ENCODE results near the gene LRRTM4. TPM values are rescaled to one million over a fixed set of nuclear protein-coding genes. Genes with fewer than 3 reads are reported as not detected.
"Not testable (repeated sequence)": the region's sequence is repeated elsewhere in the genome, so short reads cannot be mapped to it uniquely, and the experiment has no call there.

Gene LRRTM4
- polyA plus RNA-seq, 1 donor (not counting 4 experiments of a cell fraction or from before 2014, with no cell fraction given) = not detected

DNA sequence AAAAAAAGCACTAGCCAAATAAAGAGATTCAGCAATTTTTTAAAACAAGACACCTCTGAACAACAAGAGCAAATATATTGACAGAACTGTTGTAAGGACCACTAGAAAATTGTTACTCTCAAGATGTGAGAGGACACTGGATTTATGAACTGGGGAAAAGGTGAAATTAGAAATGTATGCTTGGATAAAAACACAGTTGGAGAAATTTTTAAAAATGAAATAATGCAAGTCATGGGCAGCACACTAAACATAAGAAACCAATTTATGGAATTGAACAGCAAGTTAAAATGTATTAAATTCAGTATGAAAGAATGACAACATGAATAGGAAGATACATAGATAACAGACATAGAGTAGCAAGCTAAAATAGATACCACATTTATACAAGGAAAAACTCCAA lies 377.4 kb downstream of the LRRTM4 start:
- Histone ChIP-seq H3K4me2 (ENCODE audit: control insufficient read depth, extremely low read depth, insufficient read depth, low read depth, low read length) (no peak overlapping the region), H3K79me2 (ENCODE audit: control insufficient read depth, insufficient read depth, low read length) (no peaks in the 10 kb centered on the region), H2AFZ (ENCODE audit: control insufficient read depth, low read length) (no peak overlapping the region), H3K9me1 (ENCODE audit: control insufficient read depth, extremely low read depth, insufficient read depth, low read length) (no peaks in the 10 kb centered on the region), H3K27me3 (ENCODE audit: control insufficient read depth, extremely low read depth, insufficient read depth, low read length) (no peaks in the 10 kb centered on the region), H3K27ac (ENCODE audit: control insufficient read depth, insufficient read depth, low read length) (no peak overlapping the region), H3K4me1 (ENCODE audit: control insufficient read depth, extremely low read depth, insufficient read depth, low read length) (no peaks in the 10 kb centered on the region), H3K36me3 (ENCODE audit: control insufficient read depth in 2 of 2, extremely low read depth in 1 of 2, insufficient read depth in 2 of 2, low read length in 2 of 2) (no peaks in the 10 kb centered on the region), H3K4me3 (ENCODE audit: control insufficient read depth in 2 of 3, extremely low read depth in 1 of 3, insufficient read depth in 2 of 3, low read depth in 1 of 3, low read length in 3 of 3) (no peak overlapping the region), H3K9ac (ENCODE audit: control insufficient read depth, extremely low read depth, insufficient read depth, low read length) (no peak overlapping the region), H4K20me1 (ENCODE audit: control insufficient read depth, extremely low read depth, insufficient read depth, low read length) (no peaks in the 10 kb centered on the region), H3K9me3 (ENCODE audit: control insufficient read depth, low read depth, low read length) (no peaks in the 10 kb centered on the region)
- dilution Hi-C loops (cut with MboI; ENCODE audit: extremely low pct_ligation_motif_present, low sequenced_read_pairs) = no loop called here
- no peak for DNase-seq (ENCODE audit: low read depth, low spot score)
- FAIRE-seq = no peak
- TF ChIP-seq, protein P1, sequence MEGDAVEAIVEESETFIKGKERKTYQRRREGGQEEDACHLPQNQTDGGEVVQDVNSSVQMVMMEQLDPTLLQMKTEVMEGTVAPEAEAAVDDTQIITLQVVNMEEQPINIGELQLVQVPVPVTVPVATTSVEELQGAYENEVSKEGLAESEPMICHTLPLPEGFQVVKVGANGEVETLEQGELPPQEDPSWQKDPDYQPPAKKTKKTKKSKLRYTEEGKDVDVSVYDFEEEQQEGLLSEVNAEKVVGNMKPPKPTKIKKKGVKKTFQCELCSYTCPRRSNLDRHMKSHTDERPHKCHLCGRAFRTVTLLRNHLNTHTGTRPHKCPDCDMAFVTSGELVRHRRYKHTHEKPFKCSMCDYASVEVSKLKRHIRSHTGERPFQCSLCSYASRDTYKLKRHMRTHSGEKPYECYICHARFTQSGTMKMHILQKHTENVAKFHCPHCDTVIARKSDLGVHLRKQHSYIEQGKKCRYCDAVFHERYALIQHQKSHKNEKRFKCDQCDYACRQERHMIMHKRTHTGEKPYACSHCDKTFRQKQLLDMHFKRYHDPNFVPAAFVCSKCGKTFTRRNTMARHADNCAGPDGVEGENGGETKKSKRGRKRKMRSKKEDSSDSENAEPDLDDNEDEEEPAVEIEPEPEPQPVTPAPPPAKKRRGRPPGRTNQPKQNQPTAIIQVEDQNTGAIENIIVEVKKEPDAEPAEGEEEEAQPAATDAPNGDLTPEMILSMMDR (optimal IDR thresholded peaks at IDR 0.05 in 1 of 3, IDR thresholded peaks at IDR 0.05 in 1 of 3, conservative IDR thresholded peaks at IDR 0.05 in 1 of 3; ENCODE audit: extremely low read depth in 1 of 3, insufficient read depth in 2 of 3, low read length in 3 of 3) = no peak
- no peak for TF ChIP-seq EZH2 (IDR thresholded peaks at IDR 0.05; ENCODE audit: low read length)

DNA sequence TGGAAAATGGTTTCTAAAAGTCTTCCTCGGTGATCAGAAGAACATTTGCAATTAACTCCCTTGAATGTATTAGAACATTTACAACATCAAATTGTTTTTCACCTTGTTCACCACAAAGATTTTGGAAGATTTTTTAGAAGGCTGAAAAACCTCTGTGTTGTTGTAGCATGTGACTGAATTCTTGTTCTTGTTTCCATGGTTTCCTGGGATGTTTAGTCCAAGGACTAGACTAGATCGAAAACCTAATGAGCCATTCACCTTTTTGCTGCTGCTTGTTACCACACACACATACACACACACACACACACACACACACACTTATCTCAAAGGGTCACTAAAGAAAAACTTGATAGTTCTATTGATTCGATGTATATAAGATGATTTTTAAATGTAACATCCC lies 380.0 kb downstream of the LRRTM4 start:
- Histone ChIP-seq H3K27ac (ENCODE audit: control insufficient read depth, insufficient read depth, low read length) (no peak overlapping the region), H3K4me1 (ENCODE audit: control insufficient read depth, extremely low read depth, insufficient read depth, low read length) (no peaks in the 10 kb centered on the region), H3K36me3 (ENCODE audit: control insufficient read depth in 2 of 2, extremely low read depth in 1 of 2, insufficient read depth in 2 of 2, low read length in 2 of 2) (no peaks in the 10 kb centered on the region), H2AFZ (ENCODE audit: control insufficient read depth, low read length) (no peak overlapping the region), H3K4me2 (ENCODE audit: control insufficient read depth, extremely low read depth, insufficient read depth, low read depth, low read length) (no peak overlapping the region), H3K9me1 (ENCODE audit: control insufficient read depth, extremely low read depth, insufficient read depth, low read length) (no peaks in the 10 kb centered on the region), H3K4me3 (ENCODE audit: control insufficient read depth in 2 of 3, extremely low read depth in 1 of 3, insufficient read depth in 2 of 3, low read depth in 1 of 3, low read length in 3 of 3) (no peak overlapping the region), H4K20me1 (ENCODE audit: control insufficient read depth, extremely low read depth, insufficient read depth, low read length) (no peaks in the 10 kb centered on the region), H3K9ac (ENCODE audit: control insufficient read depth, extremely low read depth, insufficient read depth, low read length) (no peak overlapping the region), H3K27me3 (ENCODE audit: control insufficient read depth, extremely low read depth, insufficient read depth, low read length) (no peaks in the 10 kb centered on the region), H3K79me2 (ENCODE audit: control insufficient read depth, insufficient read depth, low read length) (no peaks in the 10 kb centered on the region), H3K9me3 (ENCODE audit: control insufficient read depth, low read depth, low read length) (no peaks in the 10 kb centered on the region)
- dilution Hi-C loops (cut with MboI; ENCODE audit: extremely low pct_ligation_motif_present, low sequenced_read_pairs) = no loop called here
- TF ChIP-seq, protein P1 (optimal IDR thresholded peaks at IDR 0.05 in 1 of 3, IDR thresholded peaks at IDR 0.05 in 1 of 3, conservative IDR thresholded peaks at IDR 0.05 in 1 of 3; ENCODE audit: extremely low read depth in 1 of 3, insufficient read depth in 2 of 3, low read length in 3 of 3) = no peak
- no peak for TF ChIP-seq EZH2 (IDR thresholded peaks at IDR 0.05; ENCODE audit: low read length)
- FAIRE-seq = no peak
- no peak for DNase-seq (ENCODE audit: low read depth, low spot score)

DNA sequence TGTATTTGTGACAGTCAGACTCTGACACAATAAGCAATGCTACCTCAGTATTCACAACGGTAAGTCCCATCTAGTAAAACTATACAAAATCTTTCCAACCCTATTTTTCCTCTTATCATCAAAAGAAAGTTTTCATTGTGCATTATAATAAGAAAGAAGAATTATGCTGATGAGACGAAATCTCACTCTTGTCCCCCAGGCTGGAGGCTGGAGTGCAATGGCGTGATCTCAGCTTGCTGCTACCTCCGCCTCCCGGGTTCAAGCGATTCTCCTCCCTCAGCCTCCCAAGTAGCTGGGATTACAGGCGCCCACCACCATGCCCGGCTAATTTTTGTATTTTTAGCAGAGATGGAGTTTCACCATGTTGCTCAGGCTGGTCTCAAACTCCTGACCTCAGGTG lies 393.7 kb downstream of the LRRTM4 start:
- H3K4me3 ChIP-seq (ENCODE audit: control insufficient read depth in 2 of 3, extremely low read depth in 1 of 3, insufficient read depth in 2 of 3, low read depth in 1 of 3, low read length in 3 of 3); H3K4me1 ChIP-seq (ENCODE audit: control insufficient read depth, extremely low read depth, insufficient read depth, low read length); H3K9ac ChIP-seq (ENCODE audit: control insufficient read depth, extremely low read depth, insufficient read depth, low read length); H3K4me2 ChIP-seq (ENCODE audit: control insufficient read depth, extremely low read depth, insufficient read depth, low read depth, low read length); H3K27ac ChIP-seq (ENCODE audit: control insufficient read depth, insufficient read depth, low read length); H3K27me3 ChIP-seq (ENCODE audit: control insufficient read depth, extremely low read depth, insufficient read depth, low read length); H2AFZ ChIP-seq (ENCODE audit: control insufficient read depth, low read length); H3K9me3 ChIP-seq (ENCODE audit: control insufficient read depth, low read depth, low read length); FAIRE-seq; H3K79me2 ChIP-seq (ENCODE audit: control insufficient read depth, insufficient read depth, low read length); H4K20me1 ChIP-seq (ENCODE audit: control insufficient read depth, extremely low read depth, insufficient read depth, low read length); DNase-seq (ENCODE audit: low read depth, low spot score); H3K9me1 ChIP-seq (ENCODE audit: control insufficient read depth, extremely low read depth, insufficient read depth, low read length); H3K36me3 ChIP-seq (ENCODE audit: control insufficient read depth in 2 of 2, extremely low read depth in 1 of 2, insufficient read depth in 2 of 2, low read length in 2 of 2); dilution Hi-C loops (cut with MboI; ENCODE audit: extremely low pct_ligation_motif_present, low sequenced_read_pairs): not testable (repeated sequence)
